Mammary epithelial cell (primary cell): ENCODE measurements around the gene OR52N5.

Source experiments
- CTCF ChIP-seq, 2 donors: IDR thresholded peaks in 1 of 2; conservative IDR thresholded peaks in 1 of 2; 2 replicates each; pipeline ENCODE4 v1.5.1; 2011 to 2012; ENCODE audit warnings: inconsistent platforms in 2 of 2, low read length in 2 of 2, mild to moderate bottlenecking in 2 of 2, control low read depth in 1 of 2, low read depth in 1 of 2; ENCODE audit not compliant: insufficient read depth in 1 of 2; ENCODE audit errors: extremely low read depth in 1 of 2
- EZH2 ChIP-seq: IDR thresholded peaks from 2 replicates; pipeline ENCODE4 v1.6.1; 2012; ENCODE audit warnings: low read length, inconsistent platforms, borderline replicate concordance

- TF ChIP-seq EZH2 (no peak), CTCF (conservative IDR thresholded peaks at IDR 0.05 in 1 of 2, IDR thresholded peaks at IDR 0.05 in 1 of 2; ENCODE audit: extremely low read depth in 1 of 2, insufficient read depth in 1 of 2, low read depth in 1 of 2, low read length in 2 of 2) (no peak)
Measured at GRCh38 chr11:5791165-5791564, 8.0 kb upstream of the OR52N5 start, which contains the start of gene OR52N1.
